ENCODE measurements around the gene ACSF3.
"Not testable (repeated sequence)": the region's sequence is repeated elsewhere in the genome, so short reads cannot be mapped to it uniquely, and the experiment has no call there.

Gene ACSF3

DNA sequence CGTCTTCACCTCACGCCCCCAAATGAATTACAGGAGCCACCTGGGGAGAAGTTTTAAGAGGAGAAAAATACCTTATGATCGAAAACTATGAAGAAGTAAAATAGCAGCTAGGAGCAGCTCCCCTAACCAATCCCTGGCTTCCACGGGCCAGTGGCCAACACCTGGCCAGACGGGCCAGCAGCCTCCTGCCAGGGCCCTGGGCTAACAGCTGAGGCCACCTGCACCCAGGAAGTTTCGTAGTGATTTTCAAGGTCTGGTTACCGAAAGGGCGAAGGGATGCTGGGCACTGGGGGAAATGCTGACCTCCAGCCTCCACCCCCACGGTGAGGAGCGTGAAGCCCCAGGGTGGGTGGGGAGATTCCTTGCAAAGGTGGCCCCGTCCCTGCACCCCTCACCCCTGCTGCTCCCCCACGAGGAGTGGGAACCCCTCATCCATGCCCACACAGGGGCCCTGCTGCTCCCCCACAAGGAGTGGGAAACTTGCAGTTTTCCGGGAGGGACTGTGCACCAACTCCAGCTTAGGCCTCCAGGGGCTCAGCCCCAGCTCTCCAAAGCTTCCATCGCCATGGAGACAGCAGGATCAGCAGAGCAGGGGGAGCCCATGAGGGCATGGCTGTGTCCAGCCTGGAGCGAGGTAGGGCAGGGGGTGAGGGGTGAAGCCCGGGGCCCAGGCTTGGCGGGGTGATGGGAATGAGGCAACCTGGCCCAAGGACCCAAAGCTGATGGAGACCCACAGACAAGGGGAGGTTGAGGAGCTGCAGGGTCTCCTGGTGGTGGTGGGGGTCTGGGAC is 31.9 kb upstream of the ACSF3 start:
- no peaks in the 10 kb centered on the region for H3K27me3 ChIP-seq (ENCODE audit: low read depth)
- H3K36me3 ChIP-seq (replicated peaks), result no peaks in the 10 kb centered on the region
- in situ Hi-C loops (cut with MboI; ENCODE audit: low sequenced_read_pairs), result no loop called here
- no peaks in the 10 kb centered on the region for H3K9me3 ChIP-seq
- H3K4me1 ChIP-seq, result no peaks in the 10 kb centered on the region
- DNase-seq (ENCODE audit: low spot score in 2 of 2), result no peak
- no peak overlapping the region for H3K4me3 ChIP-seq

DNA sequence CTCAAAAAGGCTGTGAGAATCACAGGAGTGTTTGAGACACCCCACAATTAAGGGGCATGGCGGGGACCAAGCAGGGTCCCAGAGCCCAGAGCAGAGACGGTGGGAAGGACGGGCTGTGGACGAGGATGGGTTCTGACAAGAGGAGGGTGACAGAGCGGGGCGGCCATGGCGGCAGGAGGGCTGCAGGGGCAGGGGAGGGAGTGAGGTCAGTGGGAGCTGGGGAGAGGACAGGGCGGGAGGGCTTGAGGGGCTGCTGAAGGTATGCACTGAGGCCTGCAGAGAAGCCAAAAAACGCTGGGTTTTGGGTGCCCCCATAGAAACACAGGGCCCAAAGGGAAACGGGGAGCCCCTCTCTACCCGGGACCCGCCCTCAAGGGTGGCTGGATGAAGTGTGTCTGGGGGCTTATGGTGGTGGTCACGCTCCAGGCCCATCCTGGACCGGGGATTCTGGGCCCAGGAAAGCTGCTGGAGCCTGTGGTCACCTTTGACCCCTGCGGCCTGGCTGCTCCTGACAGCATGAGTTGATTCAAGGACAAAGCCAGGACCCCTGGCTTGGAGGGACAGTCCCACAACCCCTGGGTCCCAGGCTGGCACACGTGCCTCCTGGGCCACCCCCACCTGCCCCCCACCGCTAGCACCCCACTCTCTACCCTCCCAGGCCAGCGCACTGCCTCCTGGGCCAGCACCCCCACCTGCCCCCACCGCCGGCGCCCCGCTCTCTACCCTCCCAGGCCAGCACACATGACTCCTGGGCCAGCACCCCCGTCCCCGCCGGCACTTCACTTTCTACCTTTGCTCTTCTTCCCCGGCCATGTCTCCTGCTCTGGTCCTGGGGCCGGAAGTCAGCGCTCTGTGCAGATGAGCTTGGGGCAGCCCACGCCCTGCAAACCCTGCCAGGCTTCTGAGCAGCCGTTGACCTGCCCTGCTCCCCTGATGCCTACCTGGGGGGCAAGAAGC is 31.0 kb upstream of the ACSF3 start:
- Histone ChIP-seq H3K27me3 (ENCODE audit: low read depth) (no peaks in the 10 kb centered on the region), H3K9me3 (no peaks in the 10 kb centered on the region), H3K4me3 (no peak overlapping the region), H3K4me1 (no peaks in the 10 kb centered on the region), H3K36me3 (replicated peaks) (no peaks in the 10 kb centered on the region)
- in situ Hi-C loops (cut with MboI; ENCODE audit: low sequenced_read_pairs), result no loop called here
- DNase-seq (ENCODE audit: low spot score in 2 of 2), result no peak

DNA sequence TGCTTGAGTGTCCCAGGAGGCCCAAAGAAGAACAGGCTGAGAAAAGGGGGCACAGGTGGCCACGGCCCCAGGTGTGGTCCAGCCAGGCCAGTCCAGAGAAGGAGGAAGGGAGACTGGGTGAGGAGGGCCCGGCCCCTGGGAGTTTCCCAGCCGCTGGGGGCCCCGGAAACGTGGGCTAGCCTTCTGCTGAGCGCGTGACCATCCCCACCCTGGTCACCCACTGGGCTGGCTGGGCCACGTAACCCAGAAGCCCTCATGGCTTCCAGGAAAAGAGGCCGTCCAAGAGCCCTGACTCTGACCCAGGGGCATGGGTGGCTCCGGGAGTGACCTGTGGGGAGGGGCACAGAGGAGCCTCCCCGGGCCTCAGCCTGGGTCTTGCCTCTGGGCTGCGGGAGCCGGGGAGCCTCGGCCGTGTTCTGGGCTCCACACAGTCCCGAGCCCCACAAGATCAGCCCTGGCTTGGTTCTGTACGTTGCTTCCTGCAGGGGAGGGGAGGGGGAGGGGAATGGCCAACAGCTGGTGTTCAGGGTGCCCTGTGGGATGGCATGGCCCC is 29.8 kb upstream of the ACSF3 start:
- no peaks in the 10 kb centered on the region for H3K27me3 ChIP-seq (ENCODE audit: low read depth)
- in situ Hi-C loops (cut with MboI; ENCODE audit: low sequenced_read_pairs), result no loop called here
- no peaks in the 10 kb centered on the region for H3K9me3 ChIP-seq
- no peak for DNase-seq (ENCODE audit: low spot score in 2 of 2)
- no peak overlapping the region for H3K4me3 ChIP-seq
- H3K36me3 ChIP-seq (replicated peaks), result no peaks in the 10 kb centered on the region
- no peaks in the 10 kb centered on the region for H3K4me1 ChIP-seq

DNA sequence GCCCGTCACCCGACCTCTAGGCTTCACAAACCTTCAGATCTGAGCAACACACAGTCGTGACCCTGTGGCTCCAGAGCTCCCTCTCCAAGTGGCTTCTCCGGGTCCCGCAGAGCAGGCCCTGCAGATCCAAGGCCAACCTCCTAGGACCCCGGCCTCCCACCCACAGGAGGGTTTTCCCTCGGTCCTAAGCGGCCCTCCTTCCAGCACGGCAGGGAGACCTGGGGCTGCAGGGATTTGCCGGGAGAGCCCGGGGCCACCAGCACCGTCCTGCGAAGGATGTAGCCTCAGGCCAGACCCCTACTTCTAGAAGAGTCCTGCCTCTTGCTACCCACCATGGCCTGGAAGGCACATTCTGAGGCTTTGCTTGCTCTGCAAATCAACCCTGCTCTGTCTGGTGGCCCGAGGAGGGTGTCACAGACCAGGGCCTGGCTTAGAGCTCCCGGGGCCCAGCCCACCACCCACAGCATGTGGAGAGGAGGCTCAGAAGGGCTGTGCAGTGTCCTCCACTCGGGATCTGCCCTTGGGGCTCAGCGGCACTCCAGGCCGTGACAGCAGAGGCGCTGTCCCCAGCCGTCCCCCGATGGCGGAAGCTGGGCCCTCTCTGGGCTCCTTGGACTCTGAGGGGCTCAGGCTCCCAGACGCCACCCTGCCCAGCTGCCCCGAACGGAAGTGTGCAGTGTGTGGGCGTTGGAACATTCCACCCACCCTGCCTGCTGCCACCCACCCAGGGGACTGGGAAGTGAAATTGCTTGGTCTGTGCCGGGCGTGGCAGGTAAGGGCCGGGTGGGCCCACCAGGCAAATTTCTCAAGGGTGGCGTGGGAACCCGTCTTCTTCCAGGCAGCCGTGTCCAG is 28.8 kb upstream of the ACSF3 start:
- Histone ChIP-seq H3K4me1 (no peaks in the 10 kb centered on the region), H3K36me3 (replicated peaks) (no peaks in the 10 kb centered on the region), H3K27me3 (ENCODE audit: low read depth) (no peaks in the 10 kb centered on the region), H3K9me3 (no peaks in the 10 kb centered on the region), H3K4me3 (no peak overlapping the region)
- DNase-seq (ENCODE audit: low spot score in 2 of 2), result no peak
- in situ Hi-C loops (cut with MboI; ENCODE audit: low sequenced_read_pairs), result no loop called here

DNA sequence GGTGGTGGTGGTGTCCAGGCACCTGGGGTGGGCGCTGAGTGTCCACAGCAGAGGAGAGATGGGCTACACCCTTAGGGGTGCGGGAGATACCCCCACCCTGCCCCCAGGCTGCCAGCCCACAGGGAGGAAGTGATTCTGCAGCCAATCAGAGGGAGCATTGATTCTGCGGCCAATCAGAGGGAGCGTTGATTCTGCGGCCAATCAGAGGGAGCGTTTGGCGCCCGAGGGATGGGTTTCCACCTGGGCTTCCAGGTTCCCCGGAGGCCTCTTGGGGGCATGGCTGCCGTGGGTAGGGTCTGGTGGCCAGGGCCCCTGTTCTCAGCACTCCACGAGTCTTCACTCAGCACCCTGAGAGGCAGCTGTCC is 28.2 kb upstream of the ACSF3 start:
- no peak for DNase-seq (ENCODE audit: low spot score in 2 of 2)
- no peaks in the 10 kb centered on the region for H3K9me3 ChIP-seq
- H3K36me3 ChIP-seq (replicated peaks), result no peaks in the 10 kb centered on the region
- no peaks in the 10 kb centered on the region for H3K4me1 ChIP-seq
- in situ Hi-C loops (cut with MboI; ENCODE audit: low sequenced_read_pairs), result no loop called here
- no peaks in the 10 kb centered on the region for H3K27me3 ChIP-seq (ENCODE audit: low read depth)
- H3K4me3 ChIP-seq, result no peak overlapping the region

DNA sequence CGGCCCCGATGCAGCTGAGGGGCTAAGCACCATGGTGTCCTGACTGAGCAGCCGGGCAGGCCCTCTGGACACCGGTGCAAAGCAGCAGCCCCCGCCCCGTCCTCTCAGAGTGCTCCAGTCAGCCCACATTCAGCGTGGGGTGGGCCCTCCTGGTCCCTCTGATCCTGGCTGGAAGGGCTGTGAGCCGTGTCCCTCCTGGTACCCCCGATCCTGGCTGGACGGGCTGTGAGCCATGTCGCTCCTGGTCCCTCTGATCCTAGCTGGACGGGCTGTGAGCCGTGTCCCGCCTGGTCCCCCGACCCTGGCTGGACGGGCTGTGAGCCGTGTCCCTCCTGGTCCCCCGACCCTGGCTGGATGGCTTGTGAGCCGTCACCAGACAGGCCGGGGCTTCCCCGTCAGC is 26.9 kb upstream of the ACSF3 start:
- in situ Hi-C loops (cut with MboI; ENCODE audit: low sequenced_read_pairs), result no loop called here
- Histone ChIP-seq H3K36me3 (replicated peaks) (no peaks in the 10 kb centered on the region), H3K9me3 (no peaks in the 10 kb centered on the region), H3K4me1 (no peaks in the 10 kb centered on the region), H3K27me3 (ENCODE audit: low read depth) (no peaks in the 10 kb centered on the region), H3K4me3 (no peak overlapping the region)
- DNase-seq (ENCODE audit: low spot score in 2 of 2), result no peak

DNA sequence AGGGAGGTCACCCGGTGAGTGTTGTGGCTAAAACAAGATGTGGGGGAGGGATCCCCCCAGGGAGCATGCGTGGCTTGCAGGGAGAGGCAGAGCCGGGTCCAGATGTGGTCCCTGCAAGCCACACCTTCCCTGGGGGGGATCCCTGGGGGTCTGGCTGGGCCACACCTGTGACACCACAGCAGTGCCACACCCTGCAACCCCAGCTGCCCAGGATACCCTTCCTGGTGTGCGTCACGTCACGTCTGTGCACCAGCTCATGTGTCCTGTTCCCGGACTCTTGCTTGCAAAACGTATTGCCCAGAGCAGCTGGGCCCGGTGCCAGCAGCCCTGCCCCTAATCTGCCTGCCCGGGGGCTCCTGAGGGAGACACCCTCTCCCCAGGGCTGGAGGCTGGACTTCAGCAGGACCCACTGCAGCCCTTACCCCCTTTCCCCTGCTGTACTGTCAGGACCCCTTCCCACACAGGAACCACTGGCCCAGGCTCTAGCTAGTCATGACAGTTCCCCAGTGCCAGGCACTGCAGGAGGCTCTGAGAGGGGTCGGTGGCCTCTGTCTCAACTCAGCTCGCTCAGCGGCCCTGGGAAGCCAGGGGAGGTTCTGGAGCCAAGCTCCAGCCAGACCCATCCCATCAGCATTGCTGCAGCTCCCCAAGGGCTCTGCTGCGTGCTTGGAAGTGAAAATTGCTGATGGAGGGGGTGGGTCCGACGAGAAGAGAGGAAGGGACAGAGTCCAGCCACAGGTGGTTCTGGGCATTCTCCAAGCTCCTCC is 25.8 kb upstream of the ACSF3 start:
- Histone ChIP-seq H3K36me3 (replicated peaks) (no peaks in the 10 kb centered on the region), H3K4me1 (no peaks in the 10 kb centered on the region), H3K4me3 (no peak overlapping the region), H3K9me3 (no peaks in the 10 kb centered on the region), H3K27me3 (ENCODE audit: low read depth) (no peaks in the 10 kb centered on the region)
- in situ Hi-C loops (cut with MboI; ENCODE audit: low sequenced_read_pairs), result no loop called here
- no peak for DNase-seq (ENCODE audit: low spot score in 2 of 2)

DNA sequence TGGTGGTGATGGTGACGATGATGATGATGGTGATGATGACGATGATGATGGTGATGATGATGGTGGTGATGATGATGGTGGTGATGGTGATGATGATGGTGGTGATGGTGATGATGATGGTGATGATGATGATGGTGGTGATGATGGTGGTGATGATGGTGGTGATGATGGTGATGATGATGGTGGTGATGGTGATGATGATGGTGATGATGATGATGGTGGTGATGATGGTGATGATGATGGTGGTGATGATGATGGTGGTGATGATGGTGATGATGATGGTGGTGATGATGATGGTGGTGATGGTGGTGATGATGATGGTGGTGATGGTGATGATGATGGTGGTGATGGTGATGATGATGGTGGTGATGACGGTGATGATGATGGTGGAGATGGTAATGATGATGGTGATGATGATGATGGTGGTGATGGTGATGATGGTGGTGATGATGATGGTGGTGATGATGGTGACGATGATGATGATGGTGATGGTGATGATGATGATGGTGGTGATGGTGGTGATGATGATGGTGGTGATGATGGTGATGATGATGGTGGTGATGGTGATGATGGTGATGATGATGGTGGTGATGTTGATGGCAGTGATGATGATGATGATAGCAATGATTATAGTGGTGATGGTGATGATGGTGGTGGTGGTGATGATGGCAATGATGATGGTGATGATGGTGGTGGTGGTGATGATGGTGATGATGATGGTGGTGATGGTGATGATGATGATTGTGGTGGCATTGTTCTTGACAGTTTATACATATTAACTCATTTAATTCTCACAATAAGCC is 24.6 kb upstream of the ACSF3 start:
- H3K27me3 ChIP-seq (ENCODE audit: low read depth); H3K9me3 ChIP-seq; in situ Hi-C loops (cut with MboI; ENCODE audit: low sequenced_read_pairs); H3K36me3 ChIP-seq (replicated peaks); DNase-seq (ENCODE audit: low spot score in 2 of 2); H3K4me1 ChIP-seq; H3K4me3 ChIP-seq: not testable (repeated sequence)

DNA sequence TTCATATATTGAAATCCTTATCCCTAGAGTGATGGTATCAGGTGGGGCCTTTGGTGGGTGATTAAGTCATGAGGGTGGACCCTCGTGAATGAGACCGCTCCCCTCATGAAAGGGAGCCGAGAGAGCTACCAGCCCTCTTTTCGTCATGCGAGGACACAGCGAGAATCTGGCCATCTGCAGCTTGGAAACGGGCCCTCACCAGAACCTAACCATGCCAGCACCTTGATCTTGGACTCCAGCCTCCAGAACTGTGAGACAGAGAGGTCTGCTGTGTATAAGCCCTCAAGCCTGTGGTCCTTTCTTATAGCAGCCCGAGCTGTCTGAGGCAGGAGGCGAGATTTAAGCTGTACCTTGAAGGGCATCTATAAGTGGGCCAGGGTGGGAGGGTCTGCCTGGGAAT is 23.7 kb upstream of the ACSF3 start:
- in situ Hi-C loops (cut with MboI; ENCODE audit: low sequenced_read_pairs), result no loop called here
- no peaks in the 10 kb centered on the region for H3K4me1 ChIP-seq
- H3K36me3 ChIP-seq (replicated peaks), result no peaks in the 10 kb centered on the region
- DNase-seq (ENCODE audit: low spot score in 2 of 2), result no peak
- no peaks in the 10 kb centered on the region for H3K9me3 ChIP-seq
- no peak overlapping the region for H3K4me3 ChIP-seq
- no peaks in the 10 kb centered on the region for H3K27me3 ChIP-seq (ENCODE audit: low read depth)

DNA sequence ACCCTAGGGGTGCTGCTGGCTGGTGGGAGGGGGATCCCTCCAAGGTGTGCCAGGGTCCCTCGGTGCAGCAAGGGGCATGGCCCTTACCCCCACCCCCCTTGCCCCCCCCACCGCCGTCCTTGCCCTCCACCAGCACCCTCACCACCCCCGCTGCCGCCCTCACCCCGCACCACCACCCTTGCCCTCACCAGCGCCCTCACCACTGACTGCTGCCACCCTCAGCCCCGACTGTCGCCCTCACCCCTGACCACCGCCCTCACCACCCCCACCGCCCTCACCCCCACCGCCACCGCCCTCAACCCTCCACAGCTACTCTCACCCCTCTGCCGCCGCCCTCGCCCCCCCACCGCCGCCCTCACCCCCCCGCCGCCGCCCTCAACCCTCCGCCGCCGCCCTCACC is 23.1 kb upstream of the ACSF3 start:
- Histone ChIP-seq H3K4me1 (no peaks in the 10 kb centered on the region), H3K27me3 (ENCODE audit: low read depth) (no peaks in the 10 kb centered on the region), H3K9me3 (no peaks in the 10 kb centered on the region; the same call in none of the 2 replicates), H3K4me3 (no peak overlapping the region), H3K36me3 (replicated peaks) (no peaks in the 10 kb centered on the region)
- in situ Hi-C loops (cut with MboI; ENCODE audit: low sequenced_read_pairs), result no loop called here
- no peak for DNase-seq (ENCODE audit: low spot score in 2 of 2)

DNA sequence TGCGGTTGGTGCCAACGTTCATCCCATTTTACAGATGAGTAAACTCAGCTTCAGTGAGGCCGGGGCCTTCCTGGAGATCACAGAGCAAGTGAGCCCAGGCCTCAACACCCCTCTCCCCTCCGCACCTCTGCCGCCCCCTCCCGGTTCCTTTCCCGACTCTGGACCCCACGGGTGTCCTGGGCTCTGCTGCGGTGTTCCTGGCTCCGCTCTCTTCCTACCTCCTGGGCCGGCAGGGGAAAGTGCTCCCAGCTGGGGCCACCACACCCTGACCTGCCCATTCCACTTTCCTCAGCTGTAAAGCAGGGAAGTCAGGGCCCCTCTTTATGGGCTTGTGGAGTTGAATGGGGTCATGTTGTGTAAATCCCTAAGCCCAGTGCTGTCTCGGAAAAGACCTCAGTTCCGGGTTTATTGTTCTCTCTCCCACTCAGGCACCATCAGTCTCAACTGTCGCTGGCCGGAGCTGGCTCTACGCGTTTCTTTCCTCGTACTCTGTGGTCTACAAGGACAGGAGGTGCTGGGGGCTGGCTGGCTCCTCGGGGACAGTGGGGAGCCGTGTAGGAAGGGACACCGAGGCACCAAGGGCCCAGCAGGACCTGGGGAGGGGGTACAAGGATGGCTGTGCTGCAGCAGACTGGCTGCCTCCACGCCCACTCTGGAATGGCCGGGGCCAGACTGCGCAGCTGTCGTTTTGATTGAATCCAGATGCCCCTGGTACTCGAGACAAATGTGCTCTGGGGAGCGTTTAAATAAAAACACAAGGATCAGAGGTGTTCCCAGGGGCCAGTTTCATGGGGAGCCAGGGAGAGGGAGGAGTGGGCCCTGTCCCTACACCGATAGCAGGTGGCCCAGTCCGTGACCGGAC is 21.7 kb upstream of the ACSF3 start:
- in situ Hi-C loops (cut with MboI; ENCODE audit: low sequenced_read_pairs), result no loop called here

More for the DNA sequence above, 21.7 kb upstream of the ACSF3 start:
- no peaks in the 10 kb centered on the region for H3K4me1 ChIP-seq
- H3K4me3 ChIP-seq, result no peak overlapping the region
- H3K36me3 ChIP-seq (replicated peaks), result no peaks in the 10 kb centered on the region
- no peaks in the 10 kb centered on the region for H3K27me3 ChIP-seq (ENCODE audit: low read depth)
- no peak for DNase-seq (ENCODE audit: low spot score in 2 of 2)
- H3K9me3 ChIP-seq, result no peaks in the 10 kb centered on the region; the same call in none of the 2 replicates
